ENCODE measurements around the gene SMYD2.

The SMYD2 gene

GRCh38 chr1:214285610-214286440 lies 4.9 kb downstream of the SMYD2 start:
- TF ChIP-seq SIN3A (IDR thresholded peaks at IDR 0.05; ENCODE audit: borderline replicate concordance, insufficient read depth, low read length) (no peak), TAF1 (IDR thresholded peaks at IDR 0.05; ENCODE audit: borderline replicate concordance, insufficient read depth, low read length) (no peak), REST (IDR thresholded peaks at IDR 0.05; ENCODE audit: insufficient read depth in 1 of 2, low read depth in 2 of 2, low read length in 2 of 2) (no peak), POLR2AphosphoS5 (IDR thresholded peaks at IDR 0.05; ENCODE audit: low read depth, low read length) (no peak), FOXP2 (optimal IDR thresholded peaks at IDR 0.05; ENCODE audit: borderline replicate concordance, extremely low read depth, extremely low read length, insufficient read depth) (no peak)

GRCh38 chr1:214287884-214288283 lies 6.9 kb downstream of the SMYD2 start:
- no peak for TF ChIP-seq SIN3A (IDR thresholded peaks at IDR 0.05; ENCODE audit: borderline replicate concordance, insufficient read depth, low read length)
- no peak for TF ChIP-seq FOXP2 (optimal IDR thresholded peaks at IDR 0.05; ENCODE audit: borderline replicate concordance, extremely low read depth, extremely low read length, insufficient read depth)
- no peak for TF ChIP-seq POLR2AphosphoS5 (IDR thresholded peaks at IDR 0.05; ENCODE audit: low read depth, low read length)

- TF ChIP-seq SIN3A (IDR thresholded peaks at IDR 0.05; ENCODE audit: borderline replicate concordance, insufficient read depth, low read length) (no peak), POLR2AphosphoS5 (IDR thresholded peaks at IDR 0.05; ENCODE audit: low read depth, low read length) (no peak), TAF1 (IDR thresholded peaks at IDR 0.05; ENCODE audit: borderline replicate concordance, insufficient read depth, low read length) (no peak), FOXP2 (optimal IDR thresholded peaks at IDR 0.05; ENCODE audit: borderline replicate concordance, extremely low read depth, extremely low read length, insufficient read depth) (no peak), REST (IDR thresholded peaks at IDR 0.05; ENCODE audit: insufficient read depth in 1 of 2, low read depth in 2 of 2, low read length in 2 of 2) (no peak)
These were observed 8.8 kb downstream of the SMYD2 start for GRCh38 chr1:214289574-214290272.

- TF ChIP-seq POLR2AphosphoS5 (IDR thresholded peaks at IDR 0.05; ENCODE audit: low read depth, low read length) (no peak), REST (IDR thresholded peaks at IDR 0.05; ENCODE audit: insufficient read depth in 1 of 2, low read depth in 2 of 2, low read length in 2 of 2) (no peak), SIN3A (IDR thresholded peaks at IDR 0.05; ENCODE audit: borderline replicate concordance, insufficient read depth, low read length) (no peak), FOXP2 (optimal IDR thresholded peaks at IDR 0.05; ENCODE audit: borderline replicate concordance, extremely low read depth, extremely low read length, insufficient read depth) (no peak), TAF1 (IDR thresholded peaks at IDR 0.05; ENCODE audit: borderline replicate concordance, insufficient read depth, low read length) (no peak)
These were observed 9.6 kb downstream of the SMYD2 start for GRCh38 chr1:214290424-214291037.

- TF ChIP-seq SIN3A (IDR thresholded peaks at IDR 0.05; ENCODE audit: borderline replicate concordance, insufficient read depth, low read length) (no peak), REST (IDR thresholded peaks at IDR 0.05; ENCODE audit: insufficient read depth in 1 of 2, low read depth in 2 of 2, low read length in 2 of 2) (no peak), FOXP2 (optimal IDR thresholded peaks at IDR 0.05; ENCODE audit: borderline replicate concordance, extremely low read depth, extremely low read length, insufficient read depth) (no peak), POLR2AphosphoS5 (IDR thresholded peaks at IDR 0.05; ENCODE audit: low read depth, low read length) (no peak), TAF1 (IDR thresholded peaks at IDR 0.05; ENCODE audit: borderline replicate concordance, insufficient read depth, low read length) (no peak)
These were observed 11.4 kb downstream of the SMYD2 start for GRCh38 chr1:214292322-214292721.
